ENCODE data around the gene PRPF19.
"Not testable (repeated sequence)": the region's sequence is repeated elsewhere in the genome, so short reads cannot be mapped to it uniquely, and the experiment has no call there.

PRPF19 gene

DNA sequence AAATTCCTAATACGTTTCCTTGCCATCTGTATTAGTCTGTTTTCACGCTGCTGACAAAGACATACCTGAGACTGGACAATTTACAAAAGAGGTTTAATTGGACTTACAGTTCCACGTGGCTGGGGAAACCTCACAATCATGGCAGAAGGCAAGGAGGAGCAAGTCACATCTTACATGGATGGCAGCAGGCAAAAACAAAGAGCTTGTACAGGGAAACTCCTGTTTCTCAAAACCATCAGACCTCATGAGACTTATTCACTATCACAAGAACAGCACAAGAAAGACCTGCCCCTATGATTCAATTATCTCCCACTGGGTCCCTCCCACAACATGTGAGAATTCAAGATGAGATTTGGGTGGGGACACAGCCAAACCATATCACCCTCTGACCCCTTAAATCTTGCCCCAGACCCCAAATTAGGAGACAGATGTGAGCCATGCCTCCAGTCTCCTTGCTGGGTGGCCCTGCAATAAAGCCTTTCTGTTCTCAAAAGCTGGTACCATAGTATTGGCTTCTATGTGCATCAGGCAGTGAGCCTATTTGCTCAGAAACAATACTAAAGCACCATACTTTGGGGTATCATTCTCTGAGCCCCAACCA, 3.4 kb upstream of the PRPF19 start:
- H3K27ac ChIP-seq (ENCODE audit: insufficient read depth, low read length, poor library complexity, severe bottlenecking); DNase-seq; H3K4me3 ChIP-seq (ENCODE audit: insufficient read depth, low read depth, low read length, poor library complexity, severe bottlenecking); H3K27me3 ChIP-seq (replicated peaks; ENCODE audit: control insufficient read depth, insufficient read depth, low read length, poor library complexity, severe bottlenecking); H3K9me3 ChIP-seq (ENCODE audit: control insufficient read depth, low read length); H3K36me3 ChIP-seq (ENCODE audit: control insufficient read depth, insufficient read depth, low read length): not testable (repeated sequence)
- peaks cover 22% of the 10 kb centered on the region for H3K4me1 ChIP-seq (ENCODE audit: control insufficient read depth, insufficient read depth, low read length, poor library complexity, severe bottlenecking)

DNA sequence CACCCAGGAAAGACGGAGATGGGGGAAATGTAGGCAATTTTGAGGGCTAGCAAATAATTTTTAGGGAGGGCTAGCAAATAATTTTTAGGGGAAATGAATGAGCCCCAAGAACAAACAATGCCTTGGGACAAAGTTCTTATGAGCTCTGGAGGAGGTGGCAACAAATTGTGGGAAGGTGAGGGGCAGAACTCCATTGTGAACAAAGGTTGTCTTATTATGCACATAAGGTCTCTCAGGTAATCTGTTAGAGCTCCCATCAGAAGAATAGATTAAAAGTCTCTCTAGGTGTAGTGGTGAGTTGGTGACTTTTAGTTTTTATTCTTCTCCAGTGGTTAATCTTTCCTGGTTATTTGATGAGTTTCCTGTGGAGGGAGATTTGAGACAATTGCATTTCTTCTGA, 2.4 kb upstream of the PRPF19 start:
- DNase-seq: no peak
- Histone ChIP-seq H3K27me3 (replicated peaks; ENCODE audit: control insufficient read depth, insufficient read depth, low read length, poor library complexity, severe bottlenecking) (no peaks in the 10 kb centered on the region), H3K4me1 (ENCODE audit: control insufficient read depth, insufficient read depth, low read length, poor library complexity, severe bottlenecking) (peaks cover 25% of the 10 kb centered on the region)

DNA sequence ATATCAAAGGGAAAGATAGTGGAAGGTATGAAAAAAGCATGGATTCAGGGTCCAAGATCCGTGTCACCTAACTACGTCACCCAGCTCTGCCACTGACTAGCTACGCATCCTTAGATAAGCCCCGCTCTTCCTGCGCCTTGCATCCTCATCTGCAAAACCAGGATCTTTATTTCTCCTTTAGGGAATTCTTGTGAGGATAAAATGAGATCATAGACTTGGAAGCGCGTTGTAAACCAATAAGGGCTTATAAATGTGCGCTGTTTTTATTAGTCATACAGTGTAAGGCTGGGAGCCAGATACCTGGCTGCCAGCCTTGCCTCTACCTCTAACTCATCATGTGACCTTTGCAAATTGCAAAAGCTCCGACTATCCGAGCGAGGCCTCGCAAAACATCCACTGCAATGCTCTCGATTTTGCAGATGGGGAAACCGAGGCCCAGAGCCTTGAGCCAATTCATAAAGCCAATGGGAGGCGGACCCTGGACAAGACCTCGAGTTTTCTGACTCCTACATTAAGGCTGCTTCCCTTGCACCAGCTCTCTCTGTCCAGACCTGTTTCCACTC, 753 bp downstream of the PRPF19 start:
- Histone ChIP-seq H3K36me3 (ENCODE audit: control insufficient read depth, insufficient read depth, low read length) (peaks cover 31% of the 10 kb centered on the region), H3K27me3 (replicated peaks; ENCODE audit: control insufficient read depth, insufficient read depth, low read length, poor library complexity, severe bottlenecking) (no peaks in the 10 kb centered on the region), H3K9me3 (ENCODE audit: control insufficient read depth, low read length) (no peaks in the 10 kb centered on the region), H3K4me1 (ENCODE audit: control insufficient read depth, insufficient read depth, low read length, poor library complexity, severe bottlenecking) (peaks cover 18% of the 10 kb centered on the region), H3K4me3 (ENCODE audit: insufficient read depth, low read depth, low read length, poor library complexity, severe bottlenecking) (peak overlapping the region; percentile 77), H3K27ac (ENCODE audit: insufficient read depth, low read length, poor library complexity, severe bottlenecking) (peak overlapping the region; percentile 88)
- DNase-seq: no peak

More for the DNA sequence above, 2.4 kb upstream of the PRPF19 start:
- Histone ChIP-seq H3K27ac (ENCODE audit: insufficient read depth, low read length, poor library complexity, severe bottlenecking) (no peak overlapping the region), H3K36me3 (ENCODE audit: control insufficient read depth, insufficient read depth, low read length) (no peaks in the 10 kb centered on the region), H3K9me3 (ENCODE audit: control insufficient read depth, low read length) (no peaks in the 10 kb centered on the region), H3K4me3 (ENCODE audit: insufficient read depth, low read depth, low read length, poor library complexity, severe bottlenecking) (no peak overlapping the region)

- Histone ChIP-seq H3K27me3 (replicated peaks; ENCODE audit: control insufficient read depth, insufficient read depth, low read length, poor library complexity, severe bottlenecking) (no peaks in the 10 kb centered on the region), H3K4me3 (ENCODE audit: insufficient read depth, low read depth, low read length, poor library complexity, severe bottlenecking) (peak overlapping the region; percentile 77), H3K27ac (ENCODE audit: insufficient read depth, low read length, poor library complexity, severe bottlenecking) (peak overlapping the region; percentile 88), H3K4me1 (ENCODE audit: control insufficient read depth, insufficient read depth, low read length, poor library complexity, severe bottlenecking) (peaks cover 18% of the 10 kb centered on the region), H3K36me3 (ENCODE audit: control insufficient read depth, insufficient read depth, low read length) (peaks cover 37% of the 10 kb centered on the region), H3K9me3 (ENCODE audit: control insufficient read depth, low read length) (no peaks in the 10 kb centered on the region)
- no peak for DNase-seq
Measured at GRCh38 chr11:60905047-60905446, 1.3 kb downstream of the PRPF19 start.

DNA sequence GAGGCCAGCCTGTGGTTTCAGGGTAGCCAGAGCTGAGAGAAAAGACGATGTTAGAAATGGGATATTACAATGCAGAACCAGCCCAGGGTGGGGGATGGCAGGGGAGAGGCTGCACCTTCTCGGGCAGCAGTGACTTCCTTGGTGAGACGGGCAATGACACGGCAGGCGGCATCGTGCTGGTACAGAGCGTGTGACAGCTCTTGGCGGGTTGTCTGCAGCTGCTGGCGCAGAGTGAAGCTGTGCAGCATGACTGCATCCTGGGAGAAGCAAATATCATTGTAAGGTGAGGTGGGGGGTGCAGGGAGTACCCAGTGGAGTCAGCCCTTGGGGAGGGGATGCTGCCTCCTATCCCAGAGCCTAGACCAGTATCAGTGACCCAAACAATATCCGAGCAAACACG, 3.8 kb downstream of the PRPF19 start:
- Histone ChIP-seq H3K27ac (ENCODE audit: insufficient read depth, low read length, poor library complexity, severe bottlenecking) (no peak overlapping the region), H3K9me3 (ENCODE audit: control insufficient read depth, low read length) (no peaks in the 10 kb centered on the region), H3K36me3 (ENCODE audit: control insufficient read depth, insufficient read depth, low read length) (peaks cover 61% of the 10 kb centered on the region), H3K4me1 (ENCODE audit: control insufficient read depth, insufficient read depth, low read length, poor library complexity, severe bottlenecking) (peaks cover 18% of the 10 kb centered on the region), H3K27me3 (replicated peaks; ENCODE audit: control insufficient read depth, insufficient read depth, low read length, poor library complexity, severe bottlenecking) (no peaks in the 10 kb centered on the region), H3K4me3 (ENCODE audit: insufficient read depth, low read depth, low read length, poor library complexity, severe bottlenecking) (no peak overlapping the region)
- no peak for DNase-seq

GRCh38 chr11:60900673-60901404, 5.5 kb downstream of the PRPF19 start:
- Histone ChIP-seq H3K9me3 (ENCODE audit: control insufficient read depth, low read length) (no peaks in the 10 kb centered on the region), H3K4me3 (ENCODE audit: insufficient read depth, low read depth, low read length, poor library complexity, severe bottlenecking) (no peak overlapping the region), H3K4me1 (ENCODE audit: control insufficient read depth, insufficient read depth, low read length, poor library complexity, severe bottlenecking) (peaks cover 17% of the 10 kb centered on the region), H3K27ac (ENCODE audit: insufficient read depth, low read length, poor library complexity, severe bottlenecking) (no peak overlapping the region), H3K27me3 (replicated peaks; ENCODE audit: control insufficient read depth, insufficient read depth, low read length, poor library complexity, severe bottlenecking) (no peaks in the 10 kb centered on the region), H3K36me3 (ENCODE audit: control insufficient read depth, insufficient read depth, low read length) (peaks cover 77% of the 10 kb centered on the region)
- DNase-seq: no peak

GRCh38 chr11:60899977-60900376, 6.4 kb downstream of the PRPF19 start:
- Histone ChIP-seq H3K36me3 (ENCODE audit: control insufficient read depth, insufficient read depth, low read length) (peaks cover 86% of the 10 kb centered on the region), H3K27me3 (replicated peaks; ENCODE audit: control insufficient read depth, insufficient read depth, low read length, poor library complexity, severe bottlenecking) (no peaks in the 10 kb centered on the region), H3K4me1 (ENCODE audit: control insufficient read depth, insufficient read depth, low read length, poor library complexity, severe bottlenecking) (peaks cover 8% of the 10 kb centered on the region), H3K4me3 (ENCODE audit: insufficient read depth, low read depth, low read length, poor library complexity, severe bottlenecking) (no peak overlapping the region), H3K9me3 (ENCODE audit: control insufficient read depth, low read length) (no peaks in the 10 kb centered on the region), H3K27ac (ENCODE audit: insufficient read depth, low read length, poor library complexity, severe bottlenecking) (no peak overlapping the region)
- DNase-seq: no peak

GRCh38 chr11:60899046-60899936, 7.1 kb downstream of the PRPF19 start:
- no peaks in the 10 kb centered on the region for H3K27me3 ChIP-seq (replicated peaks; ENCODE audit: control insufficient read depth, insufficient read depth, low read length, poor library complexity, severe bottlenecking)
- DNase-seq: no peak
- H3K27ac ChIP-seq (ENCODE audit: insufficient read depth, low read length, poor library complexity, severe bottlenecking): no peak overlapping the region

DNA sequence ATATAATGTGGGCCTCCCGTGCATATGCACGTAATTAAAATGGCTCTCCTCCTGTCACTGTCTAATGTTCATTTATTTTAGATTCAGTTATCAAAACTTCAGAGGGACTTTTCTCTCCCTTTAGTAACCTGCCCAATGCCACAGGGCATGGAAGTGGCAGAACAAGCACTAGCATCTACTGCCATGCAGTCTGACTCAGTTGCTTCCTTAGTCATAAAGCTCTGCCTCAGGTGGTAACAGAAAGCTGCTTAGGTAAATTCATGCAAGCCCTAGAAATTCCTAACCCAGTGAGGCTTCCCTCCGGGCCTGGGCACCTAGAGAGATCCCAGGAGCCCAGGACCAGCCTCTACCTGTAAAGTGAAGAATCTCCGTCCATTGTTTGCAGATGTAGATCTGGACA, 8.9 kb downstream of the PRPF19 start:
- Histone ChIP-seq H3K36me3 (ENCODE audit: control insufficient read depth, insufficient read depth, low read length) (peaks cover 93% of the 10 kb centered on the region), H3K27me3 (replicated peaks; ENCODE audit: control insufficient read depth, insufficient read depth, low read length, poor library complexity, severe bottlenecking) (no peaks in the 10 kb centered on the region)
- no peak for DNase-seq

More at GRCh38 chr11:60899046-60899936, 7.1 kb downstream of the PRPF19 start:
- no peak overlapping the region for H3K4me3 ChIP-seq (ENCODE audit: insufficient read depth, low read depth, low read length, poor library complexity, severe bottlenecking)
- peaks cover 2% of the 10 kb centered on the region for H3K4me1 ChIP-seq (ENCODE audit: control insufficient read depth, insufficient read depth, low read length, poor library complexity, severe bottlenecking)
- peaks cover 93% of the 10 kb centered on the region for H3K36me3 ChIP-seq (ENCODE audit: control insufficient read depth, insufficient read depth, low read length)
- no peaks in the 10 kb centered on the region for H3K9me3 ChIP-seq (ENCODE audit: control insufficient read depth, low read length)

More for the DNA sequence above, 8.9 kb downstream of the PRPF19 start:
- Histone ChIP-seq H3K27ac (ENCODE audit: insufficient read depth, low read length, poor library complexity, severe bottlenecking) (no peak overlapping the region), H3K9me3 (ENCODE audit: control insufficient read depth, low read length) (no peaks in the 10 kb centered on the region), H3K4me1 (ENCODE audit: control insufficient read depth, insufficient read depth, low read length, poor library complexity, severe bottlenecking) (no peaks in the 10 kb centered on the region), H3K4me3 (ENCODE audit: insufficient read depth, low read depth, low read length, poor library complexity, severe bottlenecking) (no peak overlapping the region)

Measured in effector memory CD4-positive, alpha-beta T cell (primary cell).